Prostate gland (tissue), 2 donors: ENCODE data around the gene DVL1. TPM values are rescaled to one million over a fixed set of nuclear protein-coding genes. Genes with fewer than 3 reads are reported as not detected.

Experiments
- DNase-seq: peaks from one replicate; pipeline ENCODE4 v3.0.0-alpha.2; 2019; ENCODE audit warnings: low spot score
- H3K27ac ChIP-seq, 2 donors: fragments of 200-600 bp; sonication (generic); 2 replicates each; pipeline ENCODE4 v1.5.1; 2017 to 2019
- H3K27me3 ChIP-seq: fragments of 200-600 bp; sonication (generic); replicated peaks from 2 replicates; pipeline ENCODE4 v1.5.1; 2019; ENCODE audit not compliant: insufficient read depth
- H3K36me3 ChIP-seq, 2 donors: fragments of 200-600 bp; sonication (generic); 1 replicate in 1 of 2; 2 replicates in 1 of 2; pipeline versions ENCODE4 v1.5.1 to v1.8.1; 2017 to 2019
- H3K4me1 ChIP-seq: fragments of 200-600 bp; sonication (generic); replicated peaks from 2 replicates; pipeline ENCODE4 v1.5.1; 2019
- H3K4me3 ChIP-seq, 2 donors: fragments of 200-600 bp; sonication (generic); 2 replicates each; pipeline ENCODE4 v1.5.1; 2017 to 2019
- H3K9me3 ChIP-seq: fragments of 200-600 bp; sonication (generic); 2 replicates; pipeline ENCODE4 v1.5.1; 2017
- POLR2A ChIP-seq: fragments of 450-650 bp; IDR thresholded peaks from one replicate; pipeline ENCODE4 v1.6.1; 2016; ENCODE audit warnings: antibody characterized with exemption, mild to moderate bottlenecking
- POLR2AphosphoS5 ChIP-seq: sonication (generic); formaldehyde crosslinking; IDR thresholded peaks from one replicate; pipeline ENCODE4 v1.6.1; 2017; ENCODE audit warnings: antibody characterized with exemption
- WGBS: methylation state at CpG from one replicate; pipeline ENCODE4 v1.1.5; 2018; 5-methylcytosine and 5-hydroxymethylcytosine counted together
- intact Hi-C: fragments of 100-400 bp; cut with DNase I; formaldehyde crosslinking; loops from one replicate; pipeline ENCODE4 v1.14.2; 2022
- total RNA-seq, 2 donors: library from RNA; depleted of rRNA; stranded (reverse); fragments of >200 nt; gene quantifications; one replicate each; pipeline ENCODE4 v1.1.0, GENCODE V29; 2016
- TF ChIP-seq, protein P1 (sequence below), 4 experiments: fragments of 200-600 bp in 2 of 4; fragments of 450-650 bp in 2 of 4; sonication (generic) in 2 of 4; IDR thresholded peaks; 1 replicate in 3 of 4; 2 replicates in 1 of 4; pipeline ENCODE4 v1.5.1; 2016 to 2019; ENCODE audit warnings: antibody characterized with exemption in 4 of 4, mild to moderate bottlenecking in 2 of 4, moderate library complexity in 2 of 4

DVL1 gene
- total RNA-seq, 2 donors from 2014 or later = 70.5 to 165 TPM

- 21% methylated on average over 27 of the region's 29 CpGs for WGBS
- H3K27ac ChIP-seq = peak overlapping the region; percentile 36 to 66
- H3K36me3 ChIP-seq = no peaks in the 10 kb centered on the region
- no peaks in the 10 kb centered on the region for H3K9me3 ChIP-seq
- H3K4me3 ChIP-seq = peak overlapping the region in 1 of 2 donors; percentile 16
- peak; percentile 73 for TF ChIP-seq POLR2AphosphoS5
- TF ChIP-seq, protein P1, sequence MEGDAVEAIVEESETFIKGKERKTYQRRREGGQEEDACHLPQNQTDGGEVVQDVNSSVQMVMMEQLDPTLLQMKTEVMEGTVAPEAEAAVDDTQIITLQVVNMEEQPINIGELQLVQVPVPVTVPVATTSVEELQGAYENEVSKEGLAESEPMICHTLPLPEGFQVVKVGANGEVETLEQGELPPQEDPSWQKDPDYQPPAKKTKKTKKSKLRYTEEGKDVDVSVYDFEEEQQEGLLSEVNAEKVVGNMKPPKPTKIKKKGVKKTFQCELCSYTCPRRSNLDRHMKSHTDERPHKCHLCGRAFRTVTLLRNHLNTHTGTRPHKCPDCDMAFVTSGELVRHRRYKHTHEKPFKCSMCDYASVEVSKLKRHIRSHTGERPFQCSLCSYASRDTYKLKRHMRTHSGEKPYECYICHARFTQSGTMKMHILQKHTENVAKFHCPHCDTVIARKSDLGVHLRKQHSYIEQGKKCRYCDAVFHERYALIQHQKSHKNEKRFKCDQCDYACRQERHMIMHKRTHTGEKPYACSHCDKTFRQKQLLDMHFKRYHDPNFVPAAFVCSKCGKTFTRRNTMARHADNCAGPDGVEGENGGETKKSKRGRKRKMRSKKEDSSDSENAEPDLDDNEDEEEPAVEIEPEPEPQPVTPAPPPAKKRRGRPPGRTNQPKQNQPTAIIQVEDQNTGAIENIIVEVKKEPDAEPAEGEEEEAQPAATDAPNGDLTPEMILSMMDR (IDR thresholded peaks at IDR 0.05) = peak in 1 of 4 experiments; percentile 11
- no peak for TF ChIP-seq POLR2A
- peaks cover 32% of the 10 kb centered on the region for H3K4me1 ChIP-seq
- H3K27me3 ChIP-seq = no peaks in the 10 kb centered on the region
- intact Hi-C loops = loop anchor here (5.0 kb wide), 1 partner anchor 43 kb away; the partner anchor contains the start of gene DVL1
- peak; percentile 69 for DNase-seq
Measured at GRCh38 chr1:1304331-1305299, 44.6 kb downstream of the DVL1 start.

DNA sequence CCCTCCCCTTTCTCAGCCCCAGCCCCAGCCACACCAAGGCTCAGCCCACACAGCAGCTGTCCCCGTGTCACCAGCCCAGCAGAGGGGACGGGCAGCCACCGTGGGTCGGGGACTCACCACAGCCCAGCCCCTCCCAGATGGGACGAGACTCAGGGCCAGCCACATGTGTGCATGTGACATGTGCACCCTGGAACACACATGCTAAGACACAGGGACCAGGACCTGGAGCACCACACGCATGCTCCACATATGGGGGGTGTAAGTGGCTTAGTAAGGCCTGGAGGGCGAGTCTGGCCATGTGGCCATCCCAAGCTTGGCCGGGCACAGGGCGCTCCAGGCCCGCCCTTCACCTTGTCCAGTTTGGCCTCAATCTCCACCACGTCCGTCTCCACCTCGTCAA, 45.5 kb downstream of the DVL1 start:
- Histone ChIP-seq H3K27me3 (no peaks in the 10 kb centered on the region), H3K36me3 (no peaks in the 10 kb centered on the region), H3K4me3 (no peak overlapping the region), H3K4me1 (peaks cover 25% of the 10 kb centered on the region), H3K27ac (no peak overlapping the region), H3K9me3 (no peaks in the 10 kb centered on the region)
- TF ChIP-seq, protein P1 (IDR thresholded peaks at IDR 0.05) = no peak
- TF ChIP-seq POLR2AphosphoS5 (no peak), POLR2A (no peak)
- 76% methylated on average over 13 of the region's 13 CpGs for WGBS
- intact Hi-C loops = no loop called here
- no peak for DNase-seq

- intact Hi-C loops = no loop called here
- WGBS = 65% methylated on average over 27 of the region's 31 CpGs
- Histone ChIP-seq H3K4me3 (no peak overlapping the region), H3K4me1 (peaks cover 25% of the 10 kb centered on the region), H3K9me3 (no peaks in the 10 kb centered on the region), H3K27ac (no peak overlapping the region), H3K27me3 (no peaks in the 10 kb centered on the region), H3K36me3 (no peaks in the 10 kb centered on the region)
- DNase-seq = no peak
- TF ChIP-seq POLR2AphosphoS5 (no peak), POLR2A (no peak)
- TF ChIP-seq, protein P1 (IDR thresholded peaks at IDR 0.05) = no peak
Measured at GRCh38 chr1:1302951-1303509, 46.2 kb downstream of the DVL1 start.

- intact Hi-C loops = no loop called here
- no peak for DNase-seq
- Histone ChIP-seq H3K4me3 (no peak overlapping the region), H3K27me3 (no peaks in the 10 kb centered on the region), H3K9me3 (no peaks in the 10 kb centered on the region), H3K27ac (no peak overlapping the region), H3K4me1 (peaks cover 25% of the 10 kb centered on the region), H3K36me3 (no peaks in the 10 kb centered on the region)
- 89% methylated on average over 7 of the region's 9 CpGs for WGBS
- no peak for TF ChIP-seq POLR2AphosphoS5
- TF ChIP-seq, protein P1 (IDR thresholded peaks at IDR 0.05) = peak in 2 of 4 experiments; percentile 19 to 22
Measured at GRCh38 chr1:1302006-1302430, 47.2 kb downstream of the DVL1 start.
